Prostate gland (tissue), 2 donors: Measurements from ENCODE around the gene EIF3F. TPM values are rescaled to one million over a fixed set of nuclear protein-coding genes. Genes with fewer than 3 reads are reported as not detected.

Experiments used
- DNase-seq: peaks from one replicate; pipeline ENCODE4 v3.0.0-alpha.2; 2019; ENCODE audit warnings: low spot score
- H3K27ac ChIP-seq, 2 donors: fragments of 200-600 bp; sonication (generic); 2 replicates each; pipeline ENCODE4 v1.5.1; 2017 to 2019
- H3K27me3 ChIP-seq: fragments of 200-600 bp; sonication (generic); replicated peaks from 2 replicates; pipeline ENCODE4 v1.5.1; 2019; ENCODE audit not compliant: insufficient read depth
- H3K36me3 ChIP-seq, 2 donors: fragments of 200-600 bp; sonication (generic); 1 replicate in 1 of 2; 2 replicates in 1 of 2; pipeline versions ENCODE4 v1.5.1 to v1.8.1; 2017 to 2019
- H3K4me1 ChIP-seq: fragments of 200-600 bp; sonication (generic); replicated peaks from 2 replicates; pipeline ENCODE4 v1.5.1; 2019
- H3K4me3 ChIP-seq, 2 donors: fragments of 200-600 bp; sonication (generic); 2 replicates each; pipeline ENCODE4 v1.5.1; 2017 to 2019
- H3K9me3 ChIP-seq: fragments of 200-600 bp; sonication (generic); 2 replicates; pipeline ENCODE4 v1.5.1; 2017
- CTCF ChIP-seq, 4 experiments: fragments of 200-600 bp in 2 of 4; fragments of 450-650 bp in 2 of 4; sonication (generic) in 2 of 4; IDR thresholded peaks; 1 replicate in 3 of 4; 2 replicates in 1 of 4; pipeline ENCODE4 v1.5.1; 2016 to 2019; ENCODE audit warnings: antibody characterized with exemption in 4 of 4, mild to moderate bottlenecking in 2 of 4, moderate library complexity in 2 of 4
- POLR2A ChIP-seq: fragments of 450-650 bp; IDR thresholded peaks from one replicate; pipeline ENCODE4 v1.6.1; 2016; ENCODE audit warnings: antibody characterized with exemption, mild to moderate bottlenecking
- POLR2AphosphoS5 ChIP-seq: sonication (generic); formaldehyde crosslinking; IDR thresholded peaks from one replicate; pipeline ENCODE4 v1.6.1; 2017; ENCODE audit warnings: antibody characterized with exemption
- WGBS: methylation state at CpG from one replicate; pipeline ENCODE4 v1.1.5; 2018; 5-methylcytosine and 5-hydroxymethylcytosine counted together
- intact Hi-C: fragments of 100-400 bp; cut with DNase I; formaldehyde crosslinking; loops from one replicate; pipeline ENCODE4 v1.14.2; 2022
- total RNA-seq, 2 donors: library from RNA; depleted of rRNA; stranded (reverse); fragments of >200 nt; gene quantifications; one replicate each; pipeline ENCODE4 v1.1.0, GENCODE V29; 2016

The EIF3F gene
- total RNA-seq, 2 donors from 2014 or later, result 321 to 473 TPM

- no peaks in the 10 kb centered on the region for H3K4me1 ChIP-seq
- no peak overlapping the region for H3K4me3 ChIP-seq
- 29% methylated on average over 11 of the region's 11 CpGs for WGBS
- H3K27ac ChIP-seq, result peak overlapping the region in 1 of 2 donors; percentile 42
- no peaks in the 10 kb centered on the region for H3K27me3 ChIP-seq
- intact Hi-C loops, result no loop called here
- no peak for TF ChIP-seq POLR2A
- no peak for TF ChIP-seq POLR2AphosphoS5
- TF ChIP-seq CTCF (IDR thresholded peaks at IDR 0.05), result no peak
- DNase-seq, result no peak
- H3K36me3 ChIP-seq, result no peaks in the 10 kb centered on the region
- no peaks in the 10 kb centered on the region for H3K9me3 ChIP-seq
These were observed 48.2 kb downstream of the EIF3F start for GRCh38 chr11:8035200-8035855.

DNA sequence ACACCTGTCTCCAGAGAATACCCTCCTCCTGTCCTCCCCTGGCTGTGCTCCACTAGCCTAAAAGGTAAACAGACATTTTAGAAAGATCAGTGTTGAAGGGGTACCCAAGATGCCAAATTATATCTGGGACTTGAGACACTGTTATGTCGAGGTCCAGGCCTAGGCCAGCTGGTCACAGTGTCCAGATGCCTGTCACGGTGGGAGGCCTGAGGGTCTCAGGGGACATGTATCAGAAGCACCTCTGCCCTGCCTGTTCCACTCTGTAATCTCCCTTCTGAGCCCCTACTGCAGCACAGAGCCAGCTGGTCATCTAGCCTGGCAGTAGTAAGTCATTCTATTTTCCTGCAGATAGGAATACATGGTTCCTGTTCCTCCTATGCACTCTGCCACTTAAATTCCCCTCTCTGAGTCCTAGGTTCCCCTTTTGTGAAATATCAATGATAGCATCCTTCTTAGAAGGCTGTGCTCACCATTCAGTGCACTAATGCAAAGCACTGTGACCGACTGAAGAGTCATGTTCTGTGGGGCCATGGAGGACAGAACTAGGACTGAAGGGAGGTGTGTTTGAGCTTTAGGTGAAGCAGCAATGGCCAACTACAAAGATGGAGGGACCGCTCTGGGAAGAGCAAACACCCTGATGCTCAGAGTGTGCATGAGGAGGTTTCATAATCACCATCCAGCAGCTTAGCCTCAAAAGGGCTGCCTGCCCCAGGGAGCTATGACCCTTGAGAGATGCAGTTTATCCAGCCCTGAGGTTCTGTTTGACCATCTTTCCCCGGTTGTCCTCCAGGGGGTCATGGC is 49.1 kb downstream of the EIF3F start:
- DNase-seq, result no peak
- intact Hi-C loops, result no loop called here
- no peak for TF ChIP-seq POLR2A
- TF ChIP-seq POLR2AphosphoS5, result no peak
- TF ChIP-seq CTCF (IDR thresholded peaks at IDR 0.05), result no peak

GRCh38 chr11:8036986-8037385 is 49.8 kb downstream of the EIF3F start:
- DNase-seq, result no peak
- H3K4me3 ChIP-seq, result no peak overlapping the region
- no peaks in the 10 kb centered on the region for H3K36me3 ChIP-seq
- no peak overlapping the region for H3K27ac ChIP-seq
- intact Hi-C loops, result no loop called here
- no peaks in the 10 kb centered on the region for H3K4me1 ChIP-seq
- WGBS, result 95% methylated on average over 5 of the region's 5 CpGs
- H3K9me3 ChIP-seq, result no peaks in the 10 kb centered on the region
- TF ChIP-seq CTCF (IDR thresholded peaks at IDR 0.05), result no peak
- TF ChIP-seq POLR2A, result no peak
- no peak for TF ChIP-seq POLR2AphosphoS5
- H3K27me3 ChIP-seq, result no peaks in the 10 kb centered on the region

More for the DNA sequence above, 49.1 kb downstream of the EIF3F start:
- Histone ChIP-seq H3K4me3 (no peak overlapping the region), H3K27ac (no peak overlapping the region), H3K27me3 (no peaks in the 10 kb centered on the region), H3K4me1 (no peaks in the 10 kb centered on the region), H3K9me3 (no peaks in the 10 kb centered on the region), H3K36me3 (no peaks in the 10 kb centered on the region)
- WGBS, result 92% methylated on average over 5 of the region's 5 CpGs

GRCh38 chr11:8038393-8038792 is 51.3 kb downstream of the EIF3F start:
- H3K9me3 ChIP-seq, result no peaks in the 10 kb centered on the region
- no peak overlapping the region for H3K4me3 ChIP-seq
- no peak for TF ChIP-seq POLR2A
- TF ChIP-seq CTCF (IDR thresholded peaks at IDR 0.05), result no peak
- no peak for TF ChIP-seq POLR2AphosphoS5
- H3K27ac ChIP-seq, result no peak overlapping the region
- WGBS, result 83% methylated on average over 8 of the region's 8 CpGs
- intact Hi-C loops, result no loop called here
- H3K36me3 ChIP-seq, result no peaks in the 10 kb centered on the region
- DNase-seq, result no peak
- no peaks in the 10 kb centered on the region for H3K27me3 ChIP-seq
- no peaks in the 10 kb centered on the region for H3K4me1 ChIP-seq
